GM18858 (cell line): ENCODE results near the gene ONECUT2.

Source experiments
- ATAC-seq: cut with Tn5 transposase; IDR thresholded peaks from one replicate; pipeline ENCODE4 v1.9.1; 2021; ENCODE audit not compliant: unreplicated experiment

The ONECUT2 gene

DNA sequence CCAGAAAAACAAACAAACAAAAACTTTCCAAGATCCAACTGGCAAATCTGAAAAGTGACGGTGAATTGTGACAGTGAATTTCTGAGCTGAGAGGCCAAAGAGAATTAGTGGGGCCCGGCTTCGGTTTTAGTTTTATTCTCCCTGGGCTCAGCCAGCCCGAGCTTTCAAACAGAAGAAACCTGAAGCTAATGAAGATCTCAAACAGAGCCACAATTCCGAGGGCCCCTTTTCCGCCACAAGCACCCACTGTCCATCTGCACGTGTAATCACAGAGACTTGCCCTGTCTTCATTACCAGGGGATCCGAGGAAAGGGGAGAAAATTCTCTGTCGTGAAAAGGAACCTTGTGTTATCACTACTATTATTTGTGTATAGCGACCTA is 4.2 kb upstream of the ONECUT2 start:
- ATAC-seq = no peak

DNA sequence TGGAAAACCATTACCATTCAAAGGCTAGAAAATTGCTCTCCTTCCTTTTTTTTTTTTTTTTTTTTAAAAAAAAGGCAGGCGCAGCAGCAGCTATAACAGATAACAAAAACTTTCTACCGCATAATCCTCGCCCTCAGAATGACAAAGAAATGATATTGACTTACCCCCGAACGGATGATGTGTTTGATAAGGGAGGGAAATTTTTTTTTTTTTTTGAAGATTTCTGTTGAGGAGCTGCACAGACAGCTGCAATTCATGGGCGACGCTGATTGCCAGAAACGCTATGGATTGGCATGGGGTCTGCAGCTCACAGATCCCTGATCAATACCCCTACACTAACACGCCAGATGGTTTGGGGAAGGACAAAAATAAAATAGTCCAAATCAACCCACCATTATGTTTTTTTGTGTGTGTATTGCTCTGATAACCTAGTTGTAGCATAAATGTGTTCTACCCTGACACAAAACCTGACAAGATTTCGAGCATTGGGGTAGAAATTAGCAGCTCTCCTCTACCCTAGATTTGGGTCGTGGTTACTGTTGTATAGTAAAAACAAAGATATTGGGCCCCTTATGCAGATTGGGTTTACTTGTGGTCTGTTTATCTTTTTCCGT is 3.6 kb upstream of the ONECUT2 start:
- no peak for ATAC-seq

DNA sequence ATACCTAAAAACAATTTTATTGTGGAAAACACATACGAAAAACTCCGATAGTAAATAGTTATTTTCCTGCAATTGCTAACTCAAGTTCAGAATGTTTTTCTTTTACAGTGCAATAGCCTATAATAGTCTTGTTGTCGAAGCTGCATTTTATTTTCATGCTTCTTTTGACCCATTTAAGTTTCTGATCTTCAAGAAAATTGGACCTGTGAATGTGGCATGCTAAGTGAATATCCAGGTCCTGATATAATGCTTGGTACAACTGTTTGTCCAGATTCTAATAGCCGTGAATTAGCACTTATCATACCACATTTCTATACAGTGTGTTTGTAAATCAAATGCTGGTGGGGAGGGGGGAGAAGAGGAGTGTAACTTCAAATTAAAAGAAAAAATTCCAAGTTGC is 3.0 kb upstream of the ONECUT2 start:
- no peak for ATAC-seq

DNA sequence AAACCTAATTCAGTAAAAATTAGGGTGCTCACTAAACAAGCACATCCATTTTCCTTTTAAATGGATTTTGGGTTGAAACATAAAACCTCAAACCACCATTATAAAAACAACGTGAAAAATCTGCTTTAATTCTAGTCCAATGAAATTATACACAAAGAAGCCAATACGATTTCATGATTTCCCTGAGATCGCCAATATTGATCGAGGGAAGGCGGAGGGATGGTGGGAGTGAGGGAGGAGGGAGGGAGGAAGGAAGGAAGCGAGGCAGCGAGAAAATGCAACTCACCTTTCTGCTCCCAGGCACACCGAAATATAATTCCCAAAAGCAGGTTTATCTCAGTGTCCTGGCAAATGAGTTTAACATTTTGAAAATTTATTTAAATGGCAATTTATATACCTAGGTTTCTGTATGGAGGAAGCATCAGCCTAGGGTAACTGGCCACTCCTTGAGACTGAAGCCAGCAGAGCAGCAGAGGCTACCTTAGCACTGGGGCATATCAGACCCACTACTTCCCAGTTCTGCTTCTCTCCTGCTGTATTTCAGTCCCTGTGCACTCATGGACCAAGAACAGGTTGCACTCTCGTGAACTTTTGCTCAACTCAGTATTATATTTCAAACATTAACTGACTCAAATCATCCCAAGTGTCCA is 2.3 kb upstream of the ONECUT2 start:
- no peak for ATAC-seq

DNA sequence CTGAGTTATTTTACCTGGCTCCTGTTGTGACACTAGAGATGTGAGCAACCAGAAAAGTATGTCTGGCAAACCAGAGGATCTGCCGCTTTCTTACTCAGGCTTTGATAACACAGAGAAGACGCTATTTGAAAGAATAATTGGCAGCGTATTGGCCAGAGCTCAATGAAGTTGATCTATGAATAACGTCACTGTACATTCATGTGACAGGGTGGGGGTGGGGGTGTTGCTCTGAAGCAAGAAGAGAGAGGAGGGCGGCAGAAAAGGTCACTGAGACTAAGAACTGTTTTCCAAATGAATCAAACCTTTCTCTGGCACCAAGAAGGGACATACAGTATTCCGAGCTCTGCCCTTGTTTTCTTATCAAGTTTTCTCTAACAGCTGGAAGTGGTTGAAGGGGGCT is 1.7 kb upstream of the ONECUT2 start:
- ATAC-seq = no peak

DNA sequence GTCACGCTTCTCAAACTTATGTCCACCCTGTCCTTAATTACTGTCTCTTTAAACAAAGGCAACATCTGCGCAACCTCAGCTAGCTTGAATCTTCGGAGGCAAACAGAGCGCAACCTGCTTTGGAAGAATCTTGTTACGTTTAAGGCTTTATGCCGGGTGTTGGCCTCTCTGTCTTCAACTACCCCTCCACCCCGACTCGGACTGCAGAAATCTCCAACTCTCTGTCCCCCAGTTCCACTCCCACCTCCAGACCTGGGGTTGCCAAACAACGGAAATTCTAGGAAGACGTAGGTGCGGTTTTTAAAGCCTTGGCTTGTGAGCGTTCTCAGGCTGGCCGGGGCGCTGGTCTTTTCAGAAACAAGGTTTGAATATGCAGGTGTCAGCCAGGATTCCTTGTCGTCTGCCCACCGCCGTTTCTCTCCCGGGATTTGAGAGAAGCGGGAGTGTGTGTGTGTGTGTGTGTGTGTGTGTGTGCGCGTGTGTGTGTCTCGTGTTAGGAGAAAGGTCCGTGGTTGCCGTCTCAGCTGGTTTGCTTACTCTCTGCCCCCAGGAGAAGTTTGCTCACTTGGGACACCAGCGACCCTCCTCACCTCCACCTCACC is 1.1 kb upstream of the ONECUT2 start:
- ATAC-seq = no peak

DNA sequence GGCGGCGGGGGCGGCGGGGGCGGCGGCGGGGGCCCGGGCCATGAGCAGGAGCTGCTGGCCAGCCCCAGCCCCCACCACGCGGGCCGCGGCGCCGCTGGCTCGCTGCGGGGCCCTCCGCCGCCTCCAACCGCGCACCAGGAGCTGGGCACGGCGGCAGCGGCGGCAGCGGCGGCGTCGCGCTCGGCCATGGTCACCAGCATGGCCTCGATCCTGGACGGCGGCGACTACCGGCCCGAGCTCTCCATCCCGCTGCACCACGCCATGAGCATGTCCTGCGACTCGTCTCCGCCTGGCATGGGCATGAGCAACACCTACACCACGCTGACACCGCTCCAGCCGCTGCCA is 644 bp downstream of the ONECUT2 start:
- no peak for ATAC-seq

DNA sequence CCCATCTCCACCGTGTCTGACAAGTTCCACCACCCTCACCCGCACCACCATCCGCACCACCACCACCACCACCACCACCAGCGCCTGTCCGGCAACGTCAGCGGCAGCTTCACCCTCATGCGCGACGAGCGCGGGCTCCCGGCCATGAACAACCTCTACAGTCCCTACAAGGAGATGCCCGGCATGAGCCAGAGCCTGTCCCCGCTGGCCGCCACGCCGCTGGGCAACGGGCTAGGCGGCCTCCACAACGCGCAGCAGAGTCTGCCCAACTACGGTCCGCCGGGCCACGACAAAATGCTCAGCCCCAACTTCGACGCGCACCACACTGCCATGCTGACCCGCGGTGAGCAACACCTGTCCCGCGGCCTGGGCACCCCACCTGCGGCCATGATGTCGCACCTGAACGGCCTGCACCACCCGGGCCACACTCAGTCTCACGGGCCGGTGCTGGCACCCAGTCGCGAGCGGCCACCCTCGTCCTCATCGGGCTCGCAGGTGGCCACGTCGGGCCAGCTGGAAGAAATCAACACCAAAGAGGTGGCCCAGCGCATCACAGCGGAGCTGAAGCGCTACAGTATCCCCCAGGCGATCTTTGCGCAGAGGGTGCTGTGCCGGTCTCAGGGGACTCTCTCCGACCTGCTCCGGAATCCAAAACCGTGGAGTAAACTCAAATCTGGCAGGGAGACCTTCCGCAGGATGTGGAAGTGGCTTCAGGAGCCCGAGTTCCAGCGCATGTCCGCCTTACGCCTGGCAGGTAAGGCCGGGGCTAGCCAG is 1.2 kb downstream of the ONECUT2 start:
- no peak for ATAC-seq

DNA sequence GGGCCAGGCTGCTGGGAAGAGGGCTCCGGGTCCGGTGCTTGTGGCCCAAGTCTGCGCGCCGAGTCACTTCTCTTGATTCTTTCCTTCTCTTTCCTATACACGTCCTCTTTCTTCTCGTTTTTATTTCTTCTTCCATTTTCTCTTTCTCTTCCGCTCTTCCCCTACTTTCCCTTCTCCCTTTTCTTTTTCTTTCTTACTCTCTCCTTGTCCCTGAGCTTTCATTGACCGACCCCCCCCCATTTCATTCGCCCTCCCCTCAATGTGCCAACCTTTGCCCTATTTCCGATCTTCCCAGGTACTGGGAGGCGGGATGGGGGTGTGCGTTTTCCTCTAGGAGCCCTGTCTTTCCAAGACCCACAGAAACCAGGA is 1.8 kb downstream of the ONECUT2 start:
- no peak for ATAC-seq

DNA sequence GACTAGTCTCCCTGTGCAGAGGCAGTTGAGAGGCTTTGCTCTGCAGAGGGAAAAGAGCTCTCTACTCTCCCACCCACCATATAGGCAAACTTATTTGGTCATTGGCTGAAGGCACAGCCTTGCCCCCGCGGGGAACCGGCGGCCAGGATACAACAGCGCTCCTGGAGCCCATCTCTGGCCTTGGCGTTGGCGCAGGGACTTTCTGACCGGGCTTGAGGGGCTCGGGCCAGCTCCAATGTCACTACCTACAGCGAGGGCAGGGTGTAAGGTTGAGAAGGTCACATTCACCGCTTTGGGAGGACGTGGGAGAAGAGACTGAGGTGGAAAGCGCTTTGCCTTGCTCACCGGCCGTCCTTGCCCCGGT is 2.2 kb downstream of the ONECUT2 start:
- ATAC-seq = no peak

DNA sequence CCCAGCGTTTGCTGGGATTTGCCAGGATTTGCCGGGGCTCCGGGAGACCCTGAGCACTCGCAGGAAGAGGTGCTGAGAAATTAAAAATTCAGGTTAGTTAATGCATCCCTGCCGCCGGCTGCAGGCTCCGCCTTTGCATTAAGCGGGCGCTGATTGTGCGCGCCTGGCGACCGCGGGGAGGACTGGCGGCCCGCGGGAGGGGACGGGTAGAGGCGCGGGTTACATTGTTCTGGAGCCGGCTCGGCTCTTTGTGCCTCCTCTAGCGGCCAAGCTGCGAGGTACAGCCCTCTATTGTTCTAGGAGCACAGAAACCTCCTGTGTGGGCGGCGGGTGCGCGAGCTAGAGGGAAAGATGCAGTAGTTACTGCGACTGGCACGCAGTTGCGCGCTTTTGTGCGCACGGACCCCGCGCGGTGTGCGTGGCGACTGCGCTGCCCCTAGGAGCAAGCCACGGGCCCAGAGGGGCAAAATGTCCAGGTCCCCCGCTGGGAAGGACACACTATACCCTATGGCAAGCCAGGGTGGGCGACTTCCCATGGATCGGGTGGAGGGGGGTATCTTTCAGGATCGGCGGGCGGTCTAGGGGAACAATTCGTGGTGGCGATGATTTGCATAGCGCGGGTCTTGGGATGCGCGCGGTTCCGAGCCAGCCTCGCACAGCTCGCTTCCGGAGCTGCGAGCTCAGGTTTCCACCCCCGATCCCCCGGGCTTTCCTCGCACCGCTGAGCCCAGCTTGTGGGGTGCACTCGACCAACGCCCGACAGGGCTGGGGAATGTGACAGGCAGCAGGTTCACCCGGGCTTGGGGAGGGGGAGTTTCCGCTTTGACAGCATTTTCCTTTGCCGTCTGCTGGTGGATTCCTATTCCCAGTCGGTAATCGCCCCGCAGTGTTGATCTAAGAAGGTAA is 2.8 kb downstream of the ONECUT2 start:
- peak; percentile 52 for ATAC-seq

DNA sequence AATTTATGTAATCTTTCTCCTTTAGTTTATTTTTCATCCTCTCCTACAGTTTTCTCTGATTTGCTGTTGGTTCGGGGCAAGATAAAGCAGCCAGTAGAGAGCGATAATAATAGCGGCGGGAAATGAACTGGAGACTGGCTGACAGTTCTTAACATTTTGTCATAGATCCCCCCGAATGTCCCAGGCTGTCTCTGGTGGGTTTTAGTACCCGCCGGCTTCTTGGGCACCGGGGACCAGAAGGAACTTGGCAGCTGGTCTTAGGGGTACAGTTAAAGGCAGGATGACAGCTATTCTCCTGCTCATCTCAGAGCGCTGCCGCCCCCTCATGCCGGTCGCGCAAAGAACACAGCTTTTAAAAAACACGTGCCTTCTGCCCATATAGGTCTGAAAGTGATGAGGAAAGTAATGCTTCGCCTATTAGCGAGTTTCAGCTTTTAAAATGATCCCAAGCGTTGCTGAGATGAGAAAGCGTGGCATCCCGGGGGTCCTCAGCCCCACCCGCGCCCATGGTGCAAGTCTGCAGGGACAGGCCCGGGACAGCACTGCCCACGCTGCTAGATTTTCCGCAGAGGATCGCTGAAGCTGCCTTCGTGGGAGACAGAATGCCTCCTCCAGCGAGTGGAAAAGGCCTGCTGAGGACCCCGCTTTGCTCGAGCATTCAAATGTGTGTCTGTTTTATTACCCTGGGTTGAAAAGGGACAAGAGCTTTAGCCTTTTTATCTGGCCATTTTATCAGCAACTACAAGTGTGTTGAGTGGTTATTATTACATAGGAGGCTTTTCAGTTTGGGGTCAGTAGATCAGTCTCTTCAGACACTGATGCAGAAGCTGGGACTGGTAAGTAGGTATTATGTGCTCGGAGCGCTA is 3.8 kb downstream of the ONECUT2 start:
- ATAC-seq = no peak

DNA sequence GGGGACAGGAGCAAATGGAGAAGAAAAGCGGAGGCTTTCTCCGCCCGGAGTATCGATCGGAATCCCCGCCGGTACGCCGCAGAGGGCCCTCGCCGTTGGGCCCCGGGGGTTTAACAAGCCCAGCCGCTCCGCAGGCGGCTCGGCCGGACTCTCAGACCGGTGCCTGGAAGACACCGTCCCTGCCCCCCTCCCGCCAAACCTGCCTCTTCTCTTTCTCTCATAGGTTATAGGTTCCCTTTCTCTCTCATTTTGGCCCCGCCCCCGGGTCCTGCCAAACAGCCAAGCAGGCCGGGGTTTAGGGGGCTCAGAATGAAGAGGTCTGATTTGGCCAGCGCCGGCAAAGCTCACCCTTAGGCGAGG is 4.4 kb downstream of the ONECUT2 start:
- no peak for ATAC-seq

DNA sequence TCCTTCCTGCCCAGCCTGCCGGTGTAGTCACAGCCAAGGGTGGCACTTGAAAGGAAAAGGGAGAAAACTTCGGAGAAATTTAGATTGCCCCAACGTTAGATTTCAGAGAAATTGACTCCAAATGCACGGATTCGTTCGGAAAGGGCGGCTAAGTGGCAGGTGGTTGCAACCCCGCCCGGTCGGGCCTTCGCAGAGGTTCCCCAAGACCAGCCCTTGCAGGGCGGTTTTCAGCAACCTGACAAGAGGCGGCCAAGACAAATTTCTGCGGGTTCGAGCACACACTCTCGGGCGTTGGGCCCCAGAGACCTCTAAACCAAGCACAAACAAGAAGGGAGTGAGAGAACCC is 4.8 kb downstream of the ONECUT2 start:
- ATAC-seq = no peak

DNA sequence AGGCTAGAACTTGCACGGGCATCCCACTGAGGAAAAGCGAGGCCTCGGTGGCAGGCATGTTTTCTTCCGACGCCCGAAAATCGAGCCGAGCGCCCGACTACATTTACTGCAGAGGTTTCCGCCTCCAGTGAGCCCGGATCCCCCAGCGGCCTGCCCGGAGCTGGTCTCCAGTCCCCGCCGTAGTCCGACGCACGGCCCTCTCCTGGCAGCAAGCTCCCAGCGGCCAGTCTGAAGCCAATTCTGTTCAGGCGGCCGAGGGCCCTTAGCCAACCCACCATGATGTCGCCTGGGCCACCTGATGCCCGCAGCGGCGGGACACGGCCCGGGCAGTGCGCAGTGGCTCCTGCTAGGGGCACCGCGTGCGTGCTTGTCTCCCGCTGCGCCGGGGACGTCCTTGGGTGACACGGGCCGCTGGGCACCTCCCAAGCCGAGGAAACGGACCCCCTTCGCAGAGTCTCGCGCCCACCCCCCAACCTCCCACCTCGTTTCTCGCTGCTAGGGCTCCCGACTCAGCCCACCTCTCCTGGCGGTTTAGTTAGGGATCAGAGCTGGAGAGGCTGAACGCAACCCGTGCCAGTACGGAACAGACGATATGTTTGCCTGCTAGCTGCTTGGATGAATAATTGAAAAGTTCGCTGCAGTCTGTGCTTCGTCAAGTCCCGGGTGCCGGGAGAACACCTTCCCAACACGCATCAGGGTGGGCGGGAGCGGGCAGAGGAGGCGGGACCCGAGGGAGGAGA is 5.3 kb downstream of the ONECUT2 start:
- no peak for ATAC-seq

DNA sequence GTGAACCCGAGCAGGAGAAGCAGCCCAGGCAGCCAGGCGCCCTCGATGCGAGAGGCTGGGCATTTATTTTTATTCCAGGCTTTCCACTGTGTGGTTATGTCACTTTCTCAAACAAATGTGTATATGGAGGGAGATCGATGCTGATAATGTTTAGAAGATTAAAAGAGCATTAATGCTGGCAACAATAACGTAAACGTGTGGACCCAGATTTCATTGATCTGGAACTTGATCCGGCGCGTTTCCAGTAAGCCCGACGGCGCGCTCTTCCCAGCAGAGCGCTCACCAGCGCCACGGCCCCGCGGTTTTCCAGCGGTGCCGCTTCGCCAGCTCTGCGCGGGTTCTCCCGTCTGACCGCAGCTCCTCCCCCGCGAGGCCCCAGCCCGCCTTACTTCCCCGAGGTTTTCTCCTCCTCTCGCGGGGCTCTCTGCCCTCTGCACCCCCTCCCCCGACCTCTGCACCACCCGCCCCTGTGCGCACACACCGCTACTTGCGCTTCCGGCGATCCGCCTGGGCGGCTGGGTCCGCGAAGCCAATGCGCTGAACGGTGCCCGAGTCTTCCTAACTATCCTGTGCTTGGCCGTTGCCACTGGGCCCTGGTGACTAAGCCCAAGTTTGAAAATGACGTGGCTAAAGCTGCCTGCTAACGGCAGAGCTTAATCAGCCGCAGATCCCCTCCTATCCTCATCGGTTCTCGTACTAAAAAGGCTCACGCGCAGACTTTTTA is 6.1 kb downstream of the ONECUT2 start:
- ATAC-seq = no peak

DNA sequence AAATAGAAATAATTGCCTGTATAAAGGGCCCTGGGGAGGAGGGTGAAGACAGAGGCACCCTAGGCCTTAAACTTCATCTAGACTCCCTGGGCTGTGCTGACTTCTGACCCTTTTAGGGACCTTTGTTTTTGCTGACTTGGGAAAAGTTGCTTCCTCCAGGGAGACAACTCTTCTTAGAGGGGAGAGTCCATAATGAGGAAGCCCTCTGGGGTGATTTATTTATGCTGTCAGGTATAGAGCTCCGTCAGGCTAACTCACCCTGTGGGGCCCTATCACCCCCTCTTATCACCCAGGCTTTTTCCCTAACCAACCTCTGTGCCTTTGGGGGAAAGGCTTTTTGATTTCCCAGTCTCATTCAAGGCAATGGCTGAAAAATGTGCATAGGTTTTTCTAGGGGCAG is 8.1 kb downstream of the ONECUT2 start:
- no peak for ATAC-seq

DNA sequence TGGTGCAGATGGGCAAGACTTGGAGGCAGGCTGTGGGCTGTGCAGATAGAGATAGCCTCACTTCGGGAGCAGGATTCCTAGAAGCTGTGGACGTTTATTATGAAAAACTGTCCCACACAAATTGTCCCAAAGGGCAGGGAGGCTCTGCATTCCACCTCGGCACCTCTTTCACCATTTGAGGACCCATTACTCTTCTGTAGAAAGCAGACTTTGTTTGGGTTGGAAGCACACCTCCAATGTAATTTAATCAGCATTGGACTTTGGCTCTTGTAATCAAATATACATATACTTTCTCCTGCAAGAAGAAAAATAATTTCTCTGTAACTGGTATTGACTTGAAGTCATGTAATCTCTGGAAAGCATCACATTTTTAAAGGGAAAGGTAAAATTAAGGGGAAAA is 8.5 kb downstream of the ONECUT2 start:
- ATAC-seq = no peak

DNA sequence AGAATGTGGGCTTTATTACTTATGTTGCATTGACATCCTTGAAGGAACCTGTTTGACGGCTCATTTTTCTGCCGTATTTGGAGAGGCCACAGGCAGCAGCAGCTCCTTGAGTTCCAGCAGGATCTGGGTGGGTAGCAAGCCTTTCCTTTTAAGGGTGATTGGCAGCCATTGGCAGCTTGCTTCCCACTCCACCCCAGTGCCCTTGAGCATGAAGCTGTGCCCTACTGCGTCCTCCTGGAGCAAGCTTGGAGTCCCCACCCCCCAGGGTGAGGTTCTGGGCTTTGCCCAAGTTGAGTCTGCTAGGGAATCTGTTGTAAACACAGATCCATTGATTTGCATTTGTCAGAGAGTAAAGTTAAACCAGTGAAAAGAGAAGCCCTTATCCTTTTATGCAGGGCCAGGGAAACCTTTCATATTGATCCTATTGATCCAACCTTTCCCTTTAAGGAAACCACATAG is 9.2 kb downstream of the ONECUT2 start:
- no peak for ATAC-seq
